NCI-H748 treated with DMSO at 0.1 percent for 48 hours (cell line): ENCODE data around the gene SYNRG.

Experiments
- DNase-seq: peaks from one replicate; lab custom pipeline; 2025; lab: John Stamatoyannopoulos, UW

SYNRG gene

GRCh38 chr17:37494971-37495370, 114.2 kb downstream of the SYNRG start:
- no peak for DNase-seq

DNA sequence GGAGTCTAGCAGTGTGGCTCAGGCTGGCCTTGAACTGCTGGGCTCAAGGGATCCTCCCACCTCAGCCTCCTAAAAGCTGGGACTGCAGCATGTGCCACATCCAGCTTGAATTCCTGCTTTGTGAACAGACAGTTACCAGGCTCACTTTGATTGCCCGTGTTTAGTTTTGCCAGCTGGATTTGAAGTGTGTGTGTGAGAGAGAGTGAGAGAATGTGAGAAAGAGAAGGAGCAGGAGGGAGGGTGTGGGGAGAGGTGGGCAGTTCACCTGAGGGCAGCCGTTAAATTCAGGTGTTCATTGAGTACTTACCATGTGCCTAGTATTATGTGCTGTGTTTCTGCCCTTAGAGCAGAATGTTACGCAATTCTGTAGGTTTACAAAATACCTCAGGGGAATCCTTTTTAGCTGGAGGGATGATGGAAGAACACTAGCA, 114.8 kb downstream of the SYNRG start:
- no peak for DNase-seq

DNA sequence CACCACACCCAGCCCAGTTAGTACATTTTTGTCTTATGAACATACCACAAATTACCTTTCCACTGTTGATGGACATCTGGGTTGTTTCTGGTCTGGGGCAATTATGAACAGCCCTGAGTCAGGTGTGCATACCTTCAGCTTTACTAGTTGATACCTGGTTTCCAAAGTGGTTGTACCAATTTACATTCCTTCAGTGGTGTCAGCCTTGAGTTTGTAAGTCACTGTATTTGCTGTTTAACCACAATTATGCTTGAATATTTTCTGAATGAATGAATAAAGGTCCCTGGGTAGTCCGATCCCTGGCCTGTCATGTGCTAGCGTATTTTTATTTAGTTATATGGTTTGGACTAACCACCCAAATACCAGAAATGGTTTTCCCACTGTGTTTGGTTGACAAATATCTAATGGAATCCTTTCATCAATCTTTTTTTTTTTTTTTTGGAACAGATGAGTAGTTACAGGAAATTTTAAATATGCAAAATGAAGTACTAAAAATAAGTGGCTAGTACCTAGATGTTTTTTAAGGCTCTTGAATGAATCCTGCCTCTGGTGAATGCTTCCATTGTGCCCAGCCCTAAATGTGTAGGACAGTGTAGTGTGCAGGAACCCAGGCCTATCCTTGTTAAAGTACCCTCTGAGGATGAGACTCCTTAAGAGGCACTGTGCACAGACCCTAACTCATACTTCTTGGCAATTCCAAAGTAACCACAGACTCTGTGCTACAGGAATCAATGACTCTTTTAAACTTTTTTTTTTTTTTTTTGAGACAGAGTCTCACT, 115.8 kb downstream of the SYNRG start:
- DNase-seq = no peak

GRCh38 chr17:37492167-37492566, 117.1 kb downstream of the SYNRG start:
- DNase-seq = no peak

GRCh38 chr17:37490638-37491614, 118.3 kb downstream of the SYNRG start:
- no peak for DNase-seq

GRCh38 chr17:37490022-37490587, 119.1 kb downstream of the SYNRG start:
- peak; percentile 32 for DNase-seq

- peak; percentile 63 for DNase-seq
Observed at GRCh38 chr17:37489197-37490001, 119.8 kb downstream of the SYNRG start, which contains the start of gene DUSP14. Gene DUSP14 (plus strand): TSS chr17:37489891. CDS start chr17:37512273, 22,382 bp downstream.

GRCh38 chr17:37488607-37489196, 120.5 kb downstream of the SYNRG start:
- DNase-seq = peak; percentile 49

DNA sequence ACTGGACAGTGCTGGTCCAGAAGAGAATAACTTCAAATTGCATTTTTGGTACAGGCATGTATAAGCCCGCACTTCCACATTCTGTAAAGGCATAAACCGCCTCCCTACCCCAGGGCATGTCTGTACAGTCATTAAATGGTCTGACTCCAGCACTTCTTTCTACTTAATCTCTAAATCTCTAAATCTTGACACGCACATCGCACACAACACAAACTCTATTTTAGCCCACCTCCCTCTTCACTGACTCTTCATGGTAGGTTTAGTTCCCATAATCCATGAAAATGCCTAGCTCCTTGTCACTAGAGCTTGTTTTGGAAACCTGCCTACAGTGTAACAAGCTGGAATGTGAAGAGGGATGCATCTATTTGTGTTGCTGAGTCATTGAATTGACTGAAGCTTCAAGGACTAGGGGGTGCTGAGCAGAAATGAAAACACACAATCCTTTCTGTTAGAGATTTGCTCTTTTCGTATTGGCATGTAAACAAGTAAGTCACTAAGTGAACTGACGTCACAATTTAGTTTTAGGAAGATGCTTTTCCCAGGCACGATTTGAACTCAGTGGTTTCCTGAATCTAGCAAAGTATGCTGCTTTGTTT, 121.1 kb downstream of the SYNRG start:
- peak; percentile 30 for DNase-seq

DNA sequence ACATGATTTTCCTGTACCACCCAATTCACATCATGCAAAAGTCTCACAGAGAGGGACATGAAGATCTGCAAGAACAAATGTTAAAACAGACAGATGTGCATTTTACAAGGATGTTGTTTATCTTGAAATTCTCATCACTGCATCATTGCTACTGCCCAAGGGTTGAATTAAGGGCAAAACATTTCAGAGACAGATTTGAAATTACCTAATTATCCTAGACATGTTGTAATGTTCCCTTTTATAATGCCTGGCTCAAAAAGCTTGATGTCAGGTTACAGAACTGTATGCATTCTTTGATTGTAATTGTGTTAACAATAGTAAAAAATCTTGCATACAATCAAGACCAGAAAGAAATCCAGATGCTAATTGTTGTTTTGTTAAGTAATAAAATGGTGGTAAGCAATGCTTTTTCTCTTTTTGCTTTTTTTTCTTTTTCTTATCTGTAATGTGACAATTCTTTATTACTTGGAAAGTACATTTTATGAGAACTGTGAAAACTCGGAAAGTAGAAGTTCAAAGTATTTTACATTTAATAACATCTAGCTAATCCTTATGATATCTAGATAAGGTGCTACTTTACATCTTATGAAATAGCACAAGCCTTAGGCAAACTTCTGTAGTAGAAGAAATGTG, 123.2 kb downstream of the SYNRG start:
- no peak for DNase-seq

DNA sequence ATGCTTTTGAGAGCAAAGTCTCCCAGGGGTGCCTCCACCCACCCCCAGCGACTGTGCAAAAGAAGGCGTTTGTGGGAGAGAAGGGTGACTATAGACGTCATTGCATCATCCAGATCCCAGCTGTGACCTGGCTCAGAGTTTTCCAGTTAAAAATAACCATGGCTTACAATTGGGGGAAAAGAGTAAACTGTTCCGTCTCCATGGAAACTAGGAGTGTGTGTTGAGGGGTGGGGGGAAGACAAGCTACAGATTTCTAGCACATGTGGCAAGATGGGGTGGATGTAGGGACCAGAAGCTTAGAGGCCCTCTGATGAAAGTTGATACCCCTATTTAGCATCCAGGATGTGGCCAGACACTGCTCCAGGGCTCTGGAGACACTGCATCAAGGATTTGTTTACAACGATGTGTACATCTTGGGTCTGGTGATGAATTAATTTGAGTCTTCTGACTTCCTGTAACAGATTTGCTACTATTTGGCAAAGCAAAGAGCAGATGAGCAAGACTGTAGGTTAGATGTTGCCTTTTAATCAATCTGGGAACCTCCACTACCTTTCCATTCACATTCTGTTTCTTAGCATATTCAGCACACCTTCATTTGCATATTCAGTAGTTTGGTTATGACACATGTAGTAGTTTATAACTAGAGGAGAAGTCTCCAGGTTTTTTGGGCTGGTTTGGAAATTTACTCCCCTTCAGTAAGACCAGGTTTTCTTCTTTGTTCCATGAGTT, 125.7 kb downstream of the SYNRG start:
- DNase-seq = no peak

DNA sequence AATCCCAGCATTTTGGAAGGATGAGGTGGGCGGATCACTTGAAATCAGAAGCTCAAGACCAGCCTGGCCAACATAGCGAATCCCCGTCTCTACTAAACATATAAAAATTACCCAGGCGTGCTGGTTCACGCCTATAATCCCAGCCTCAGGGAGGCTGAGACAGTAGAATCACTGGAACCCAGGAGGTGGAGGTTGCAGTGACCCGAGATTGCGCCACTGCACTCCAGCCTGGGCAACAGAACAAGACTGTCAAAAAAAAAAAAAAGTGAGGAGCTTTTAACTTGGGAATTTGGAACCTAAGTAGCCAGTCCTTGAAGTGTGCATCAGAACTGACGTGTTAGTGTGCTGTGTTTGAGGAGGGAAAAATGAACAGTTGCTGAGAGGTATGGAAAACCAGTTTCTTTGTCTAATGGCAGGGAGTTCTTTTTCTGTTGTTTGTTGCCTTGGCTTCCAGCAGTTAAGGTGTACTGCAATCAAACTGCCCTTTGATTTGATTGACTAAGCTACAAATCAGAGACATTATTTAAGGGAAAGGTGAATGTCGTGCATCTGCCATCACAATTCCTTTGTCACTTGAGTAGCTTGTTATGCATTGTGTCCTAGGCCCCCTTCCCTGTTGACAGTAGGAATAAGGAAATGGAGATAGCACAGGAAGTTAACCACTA, 128.1 kb downstream of the SYNRG start:
- no peak for DNase-seq

DNA sequence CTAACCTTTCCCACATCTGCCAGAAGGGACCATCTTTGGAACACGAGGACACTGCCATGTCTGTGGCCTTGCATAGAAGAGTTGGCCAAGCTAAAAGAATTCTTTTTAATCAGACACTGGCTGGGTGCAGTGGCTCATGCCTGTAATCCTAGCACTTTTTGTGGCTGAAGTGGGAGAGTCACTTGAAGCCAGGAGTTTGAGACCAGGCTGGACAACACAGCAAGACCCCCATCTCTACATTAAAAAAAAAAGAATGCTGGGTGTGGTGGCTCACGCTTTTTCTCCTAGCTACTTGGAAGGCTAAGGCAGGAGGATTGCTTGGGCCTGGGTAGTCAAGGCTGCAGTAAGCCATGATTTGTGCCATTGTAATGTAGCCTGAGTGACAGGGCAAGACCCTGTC, 128.8 kb downstream of the SYNRG start:
- no peak for DNase-seq

GRCh38 chr17:37479025-37479424, 130.2 kb downstream of the SYNRG start:
- no peak for DNase-seq

GRCh38 chr17:37478187-37478586, 131.0 kb downstream of the SYNRG start:
- no peak for DNase-seq

DNA sequence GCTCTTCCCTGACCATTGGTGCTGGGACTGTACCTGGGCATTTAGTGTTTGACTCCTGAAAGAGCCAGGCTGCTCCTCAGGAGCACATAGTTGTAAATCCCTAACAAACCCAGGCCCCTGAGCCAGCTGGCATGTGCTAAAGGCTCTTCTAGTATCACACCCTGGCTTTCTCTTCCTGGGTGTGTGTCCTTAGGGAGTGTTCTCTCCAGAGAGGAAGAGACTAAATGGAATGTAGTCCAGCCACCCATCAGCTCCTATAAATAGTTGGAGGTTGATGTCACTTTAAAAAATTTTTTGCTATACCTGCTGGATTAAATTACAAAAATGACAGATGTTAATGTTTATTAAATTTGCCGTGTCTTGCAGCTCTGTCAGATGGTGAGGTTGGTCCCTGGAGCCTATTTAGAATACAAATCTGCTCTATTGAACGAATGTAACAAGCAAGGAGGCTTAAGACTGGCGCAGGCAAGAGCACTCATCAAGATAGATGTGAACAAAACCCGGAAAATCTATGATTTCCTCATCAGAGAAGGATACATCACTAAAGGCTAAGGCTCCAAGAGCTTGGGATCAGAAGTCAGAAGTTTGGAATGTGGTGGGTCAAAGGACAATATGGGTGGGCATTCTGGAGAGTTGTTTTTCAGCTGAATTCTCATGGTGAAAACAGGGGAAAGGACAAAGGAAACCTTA, 132.6 kb downstream of the SYNRG start:
- DNase-seq = no peak

- no peak for DNase-seq
Observed at GRCh38 chr17:37475731-37476420, 133.3 kb downstream of the SYNRG start.

GRCh38 chr17:37470181-37470580, 139.0 kb downstream of the SYNRG start:
- DNase-seq = no peak
